ENCODE data around the gene OR1F1.

- TF ChIP-seq, protein P1, sequence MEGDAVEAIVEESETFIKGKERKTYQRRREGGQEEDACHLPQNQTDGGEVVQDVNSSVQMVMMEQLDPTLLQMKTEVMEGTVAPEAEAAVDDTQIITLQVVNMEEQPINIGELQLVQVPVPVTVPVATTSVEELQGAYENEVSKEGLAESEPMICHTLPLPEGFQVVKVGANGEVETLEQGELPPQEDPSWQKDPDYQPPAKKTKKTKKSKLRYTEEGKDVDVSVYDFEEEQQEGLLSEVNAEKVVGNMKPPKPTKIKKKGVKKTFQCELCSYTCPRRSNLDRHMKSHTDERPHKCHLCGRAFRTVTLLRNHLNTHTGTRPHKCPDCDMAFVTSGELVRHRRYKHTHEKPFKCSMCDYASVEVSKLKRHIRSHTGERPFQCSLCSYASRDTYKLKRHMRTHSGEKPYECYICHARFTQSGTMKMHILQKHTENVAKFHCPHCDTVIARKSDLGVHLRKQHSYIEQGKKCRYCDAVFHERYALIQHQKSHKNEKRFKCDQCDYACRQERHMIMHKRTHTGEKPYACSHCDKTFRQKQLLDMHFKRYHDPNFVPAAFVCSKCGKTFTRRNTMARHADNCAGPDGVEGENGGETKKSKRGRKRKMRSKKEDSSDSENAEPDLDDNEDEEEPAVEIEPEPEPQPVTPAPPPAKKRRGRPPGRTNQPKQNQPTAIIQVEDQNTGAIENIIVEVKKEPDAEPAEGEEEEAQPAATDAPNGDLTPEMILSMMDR (conservative IDR thresholded peaks at IDR 0.05; ENCODE audit: low read depth, low read length), result no peak
- TF ChIP-seq EZH2 (IDR thresholded peaks at IDR 0.05; ENCODE audit: borderline replicate concordance, low read depth, low read length, poor library complexity, severe bottlenecking), result no peak
These were observed 1.2 kb downstream of the OR1F1 start for GRCh38 chr16:3188925-3189825.

All from A673 (cell line).